Measurements from ENCODE around the gene COPS2.
"Not testable (repeated sequence)": the region's sequence is repeated elsewhere in the genome, so short reads cannot be mapped to it uniquely, and the experiment has no call there.

The COPS2 gene

GRCh38 chr15:49187549-49188245 is 32.3 kb upstream of the COPS2 start:
- Histone ChIP-seq H3K18ac (ENCODE audit: low read length) (no peak overlapping the region), H3K36me3 (replicated peaks in 1 of 2; ENCODE audit: control insufficient read depth in 2 of 2, insufficient read depth in 2 of 2, low read length in 2 of 2) (no peaks in the 10 kb centered on the region), H3K4ac (ENCODE audit: low read length) (no peak overlapping the region), H3K4me1 (ENCODE audit: control insufficient read depth in 2 of 2, insufficient read depth in 1 of 2, low read depth in 1 of 2, low read length in 2 of 2) (no peaks in the 10 kb centered on the region), H2BK12ac (ENCODE audit: low read length) (no peak overlapping the region), H4K91ac (ENCODE audit: low read depth, low read length, poor library complexity) (no peak overlapping the region), H3K4me2 (ENCODE audit: insufficient read depth, low read length, poor library complexity, severe bottlenecking) (no peak overlapping the region), H2BK5ac (ENCODE audit: low read length) (no peak overlapping the region), H2AFZ (ENCODE audit: low read length) (no peak overlapping the region), H4K8ac (ENCODE audit: low read depth, low read length) (no peak overlapping the region), H3K79me1 (ENCODE audit: low read depth, low read length) (no peaks in the 10 kb centered on the region), H3K14ac (ENCODE audit: low read length) (no peak overlapping the region), H3K27ac (replicated peaks; ENCODE audit: low read length) (no peak overlapping the region), H3K9ac (ENCODE audit: low read depth, low read length, poor library complexity) (no peak overlapping the region), H3K27me3 (ENCODE audit: control insufficient read depth in 3 of 3, insufficient read depth in 3 of 3, low read depth in 1 of 3, low read length in 3 of 3) (no peaks in the 10 kb centered on the region), H2BK120ac (ENCODE audit: low read depth, low read length) (no peak overlapping the region), H3K9me3 (replicated peaks in 1 of 2; ENCODE audit: control insufficient read depth in 2 of 2, insufficient read depth in 1 of 2, low read depth in 1 of 2, low read length in 2 of 2) (no peaks in the 10 kb centered on the region), H3K4me3 (ENCODE audit: low read length in 2 of 2) (no peak overlapping the region), H2AK5ac (ENCODE audit: low read depth, low read length) (no peak overlapping the region), H3K23ac (ENCODE audit: low read depth, low read length, poor library complexity) (no peak overlapping the region), H2BK15ac (ENCODE audit: low read length) (no peak overlapping the region)
- no CpG with 5 or more reads among the region's 2 CpGs for WGBS, 2 donors (ENCODE audit: extremely low coverage in 2 of 2, insufficient read length in 2 of 2, insufficient replicate concordance in 1 of 2)
- no peak for DNase-seq (ENCODE audit: low spot score)

- Histone ChIP-seq H2AK5ac (ENCODE audit: low read depth, low read length) (no peak overlapping the region), H3K14ac (ENCODE audit: low read length) (no peak overlapping the region), H3K9me3 (replicated peaks in 1 of 2; ENCODE audit: control insufficient read depth in 2 of 2, insufficient read depth in 1 of 2, low read depth in 1 of 2, low read length in 2 of 2) (peaks cover 0 to 3% of the 10 kb centered on the region in 2 donors), H4K8ac (ENCODE audit: low read depth, low read length) (no peak overlapping the region), H3K36me3 (replicated peaks in 1 of 2; ENCODE audit: control insufficient read depth in 2 of 2, insufficient read depth in 2 of 2, low read length in 2 of 2) (no peaks in the 10 kb centered on the region), H3K9ac (ENCODE audit: low read depth, low read length, poor library complexity) (no peak overlapping the region), H2BK15ac (ENCODE audit: low read length) (no peak overlapping the region), H2BK12ac (ENCODE audit: low read length) (no peak overlapping the region), H3K27ac (replicated peaks; ENCODE audit: low read length) (no peak overlapping the region), H4K91ac (ENCODE audit: low read depth, low read length, poor library complexity) (no peak overlapping the region), H3K79me1 (ENCODE audit: low read depth, low read length) (no peaks in the 10 kb centered on the region), H2BK120ac (ENCODE audit: low read depth, low read length) (no peak overlapping the region), H2AFZ (ENCODE audit: low read length) (no peak overlapping the region), H3K27me3 (ENCODE audit: control insufficient read depth in 3 of 3, insufficient read depth in 3 of 3, low read depth in 1 of 3, low read length in 3 of 3) (no peaks in the 10 kb centered on the region), H3K4ac (ENCODE audit: low read length) (no peak overlapping the region), H3K4me2 (ENCODE audit: insufficient read depth, low read length, poor library complexity, severe bottlenecking) (no peak overlapping the region), H3K18ac (ENCODE audit: low read length) (no peak overlapping the region), H3K23ac (ENCODE audit: low read depth, low read length, poor library complexity) (no peak overlapping the region), H2BK5ac (ENCODE audit: low read length) (no peak overlapping the region), H3K4me1 (ENCODE audit: control insufficient read depth in 2 of 2, insufficient read depth in 1 of 2, low read depth in 1 of 2, low read length in 2 of 2) (no peaks in the 10 kb centered on the region), H3K4me3 (ENCODE audit: low read length in 2 of 2) (no peak overlapping the region)
- DNase-seq (ENCODE audit: low spot score): no peak
- WGBS, 2 donors (ENCODE audit: extremely low coverage in 2 of 2, insufficient read length in 2 of 2, insufficient replicate concordance in 1 of 2): no CpG with 5 or more reads among the region's 1 CpG
These were observed 30.1 kb upstream of the COPS2 start for GRCh38 chr15:49185473-49185872.

GRCh38 chr15:49183741-49184140 is 28.3 kb upstream of the COPS2 start:
- not testable (repeated sequence) for H3K27ac ChIP-seq (replicated peaks; ENCODE audit: low read length); H2AK5ac ChIP-seq (ENCODE audit: low read depth, low read length); H3K9me3 ChIP-seq (replicated peaks in 1 of 2; ENCODE audit: control insufficient read depth in 2 of 2, insufficient read depth in 1 of 2, low read depth in 1 of 2, low read length in 2 of 2); DNase-seq (ENCODE audit: low spot score); H3K14ac ChIP-seq (ENCODE audit: low read length); H3K4ac ChIP-seq (ENCODE audit: low read length); H4K91ac ChIP-seq (ENCODE audit: low read depth, low read length, poor library complexity); H2AFZ ChIP-seq (ENCODE audit: low read length); H3K4me3 ChIP-seq (ENCODE audit: low read length in 2 of 2); H2BK15ac ChIP-seq (ENCODE audit: low read length); H3K4me1 ChIP-seq (ENCODE audit: control insufficient read depth in 2 of 2, insufficient read depth in 1 of 2, low read depth in 1 of 2, low read length in 2 of 2); H2BK12ac ChIP-seq (ENCODE audit: low read length); H3K23ac ChIP-seq (ENCODE audit: low read depth, low read length, poor library complexity); H3K9ac ChIP-seq (ENCODE audit: low read depth, low read length, poor library complexity); H2BK120ac ChIP-seq (ENCODE audit: low read depth, low read length); H2BK5ac ChIP-seq (ENCODE audit: low read length); H3K27me3 ChIP-seq (ENCODE audit: control insufficient read depth in 3 of 3, insufficient read depth in 3 of 3, low read depth in 1 of 3, low read length in 3 of 3); H3K79me1 ChIP-seq (ENCODE audit: low read depth, low read length); H4K8ac ChIP-seq (ENCODE audit: low read depth, low read length); H3K18ac ChIP-seq (ENCODE audit: low read length); H3K4me2 ChIP-seq (ENCODE audit: insufficient read depth, low read length, poor library complexity, severe bottlenecking); H3K36me3 ChIP-seq (replicated peaks in 1 of 2; ENCODE audit: control insufficient read depth in 2 of 2, insufficient read depth in 2 of 2, low read length in 2 of 2)
- no CpG with 5 or more reads among the region's 3 CpGs for WGBS, 2 donors (ENCODE audit: extremely low coverage in 2 of 2, insufficient read length in 2 of 2, insufficient replicate concordance in 1 of 2)

- Histone ChIP-seq H3K79me1 (ENCODE audit: low read depth, low read length) (no peaks in the 10 kb centered on the region), H3K4me2 (ENCODE audit: insufficient read depth, low read length, poor library complexity, severe bottlenecking) (no peak overlapping the region), H2BK12ac (ENCODE audit: low read length) (no peak overlapping the region), H2BK15ac (ENCODE audit: low read length) (no peak overlapping the region), H3K27ac (replicated peaks; ENCODE audit: low read length) (no peak overlapping the region), H2AFZ (ENCODE audit: low read length) (no peak overlapping the region), H3K9ac (ENCODE audit: low read depth, low read length, poor library complexity) (no peak overlapping the region), H3K36me3 (replicated peaks in 1 of 2; ENCODE audit: control insufficient read depth in 2 of 2, insufficient read depth in 2 of 2, low read length in 2 of 2) (no peaks in the 10 kb centered on the region), H4K8ac (ENCODE audit: low read depth, low read length) (no peak overlapping the region), H3K4me1 (ENCODE audit: control insufficient read depth in 2 of 2, insufficient read depth in 1 of 2, low read depth in 1 of 2, low read length in 2 of 2) (peaks cover 0 to 2% of the 10 kb centered on the region in 2 donors), H3K23ac (ENCODE audit: low read depth, low read length, poor library complexity) (no peak overlapping the region), H3K4me3 (ENCODE audit: low read length in 2 of 2) (no peak overlapping the region), H3K14ac (ENCODE audit: low read length) (no peak overlapping the region), H2BK120ac (ENCODE audit: low read depth, low read length) (no peak overlapping the region), H3K9me3 (replicated peaks in 1 of 2; ENCODE audit: control insufficient read depth in 2 of 2, insufficient read depth in 1 of 2, low read depth in 1 of 2, low read length in 2 of 2) (peaks cover 0 to 5% of the 10 kb centered on the region in 2 donors), H2BK5ac (ENCODE audit: low read length) (no peak overlapping the region), H3K27me3 (ENCODE audit: control insufficient read depth in 3 of 3, insufficient read depth in 3 of 3, low read depth in 1 of 3, low read length in 3 of 3) (no peaks in the 10 kb centered on the region), H4K91ac (ENCODE audit: low read depth, low read length, poor library complexity) (no peak overlapping the region), H3K4ac (ENCODE audit: low read length) (no peak overlapping the region), H3K18ac (ENCODE audit: low read length) (no peak overlapping the region), H2AK5ac (ENCODE audit: low read depth, low read length) (no peak overlapping the region)
- DNase-seq (ENCODE audit: low spot score): no peak
- WGBS, 2 donors (ENCODE audit: extremely low coverage in 2 of 2, insufficient read length in 2 of 2, insufficient replicate concordance in 1 of 2): no CpG with 5 or more reads among the region's 4 CpGs
These were observed 26.7 kb upstream of the COPS2 start for GRCh38 chr15:49182128-49182527.

Data from neuronal stem cell (in vitro differentiated cells).